Choroid plexus epithelial cell (primary cell): Measurements from ENCODE around the gene CFAP92.

Source experiments
- DNase-seq: peaks from one replicate; pipeline ENCODE4 v3.0.0-alpha.2; 2010; ENCODE audit warnings: low read depth
- H3K4me3 ChIP-seq: 2 replicates; pipeline ENCODE4 v1.5.1; 2011; ENCODE audit warnings: low read depth, mild to moderate bottlenecking, control low read depth, low read length, moderate library complexity
- CTCF ChIP-seq: conservative IDR thresholded peaks from 2 replicates; pipeline ENCODE4 v1.5.1; 2011; ENCODE audit warnings: low read depth, mild to moderate bottlenecking, control low read depth, inconsistent platforms, low read length, moderate library complexity

The CFAP92 gene

DNA sequence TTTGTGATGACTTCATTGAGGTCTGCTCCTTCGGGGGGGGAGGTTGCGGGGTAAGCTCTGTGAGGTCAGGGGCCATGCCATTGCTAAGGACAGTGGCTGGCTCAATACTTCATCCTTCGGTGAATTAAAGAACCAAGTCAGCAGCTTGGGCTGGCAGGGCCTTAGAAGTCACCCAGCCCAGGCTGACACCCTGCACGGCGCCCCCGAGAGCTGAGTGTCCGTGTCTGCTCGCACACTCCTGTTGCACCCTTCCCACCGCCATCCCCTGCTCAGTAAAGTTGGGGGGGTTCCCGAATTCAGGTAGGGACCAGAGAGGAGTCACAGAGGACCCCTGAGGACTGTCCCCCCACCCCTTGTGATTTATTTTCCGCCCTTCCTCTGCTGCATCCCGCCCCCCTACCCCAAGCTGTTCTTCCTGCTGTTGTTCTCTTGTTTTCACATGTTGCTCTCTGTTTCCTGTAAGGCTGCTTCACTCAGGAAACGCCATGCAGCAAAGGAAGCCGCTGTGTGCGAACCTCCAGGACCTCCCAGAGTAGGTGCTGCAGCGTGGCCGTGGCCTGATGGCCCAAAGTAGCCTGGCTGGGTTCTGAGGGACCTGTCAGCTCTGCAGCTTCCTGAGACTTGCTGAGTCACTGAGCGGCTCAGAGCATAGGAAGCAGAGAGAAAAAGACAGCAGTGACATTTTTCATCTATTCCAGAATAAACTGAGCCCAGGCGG, 21.7 kb upstream of the CFAP92 start:
- H3K4me3 ChIP-seq = no peak overlapping the region
- peak; percentile 20 for DNase-seq
- TF ChIP-seq CTCF = no peak

- DNase-seq = no peak
- no peak for TF ChIP-seq CTCF
- H3K4me3 ChIP-seq = no peak overlapping the region
These were observed 21.0 kb upstream of the CFAP92 start for GRCh38 chr3:129014793-129015345.

DNA sequence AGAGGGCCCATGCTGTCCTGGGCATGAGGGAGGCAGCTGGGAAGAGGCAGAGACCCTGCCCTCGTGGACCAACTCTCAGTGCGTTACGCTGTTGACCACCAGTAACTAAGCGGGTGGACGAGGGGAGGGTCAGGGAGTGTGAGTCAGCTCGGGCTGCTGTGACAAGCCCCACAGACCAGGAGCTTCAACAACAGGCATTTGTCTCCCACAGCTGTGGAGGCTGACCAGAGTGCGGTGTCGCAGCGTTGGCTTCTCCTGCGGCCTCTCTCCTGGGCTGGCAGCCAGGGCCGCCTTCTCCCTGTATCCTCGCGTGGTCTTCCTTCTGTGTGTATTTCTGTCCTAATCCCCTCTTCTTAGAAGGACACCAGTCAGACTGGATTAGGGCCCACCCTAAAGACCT, 20.3 kb upstream of the CFAP92 start:
- DNase-seq = no peak
- no peak for TF ChIP-seq CTCF
- H3K4me3 ChIP-seq = no peak overlapping the region

DNA sequence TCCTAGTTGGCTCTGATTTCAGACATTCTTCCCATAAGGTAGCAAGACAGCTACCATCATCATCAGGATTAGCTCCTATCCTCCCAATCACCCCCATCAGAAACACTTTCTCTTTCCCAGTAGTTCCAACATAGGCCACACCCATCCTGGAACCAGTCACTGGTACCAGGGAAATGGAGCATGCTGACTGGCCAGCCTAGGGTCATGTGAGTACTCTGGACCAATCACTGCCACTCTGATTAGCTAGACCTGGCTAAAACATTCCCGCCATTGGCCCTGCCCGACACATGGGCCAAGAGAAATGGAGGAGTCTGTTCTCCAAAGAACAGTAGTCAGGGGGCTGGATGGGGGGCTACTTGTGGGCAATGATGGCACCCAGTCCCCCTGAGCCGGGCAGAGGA, 19.6 kb upstream of the CFAP92 start:
- no peak for DNase-seq
- no peak overlapping the region for H3K4me3 ChIP-seq
- no peak for TF ChIP-seq CTCF

DNA sequence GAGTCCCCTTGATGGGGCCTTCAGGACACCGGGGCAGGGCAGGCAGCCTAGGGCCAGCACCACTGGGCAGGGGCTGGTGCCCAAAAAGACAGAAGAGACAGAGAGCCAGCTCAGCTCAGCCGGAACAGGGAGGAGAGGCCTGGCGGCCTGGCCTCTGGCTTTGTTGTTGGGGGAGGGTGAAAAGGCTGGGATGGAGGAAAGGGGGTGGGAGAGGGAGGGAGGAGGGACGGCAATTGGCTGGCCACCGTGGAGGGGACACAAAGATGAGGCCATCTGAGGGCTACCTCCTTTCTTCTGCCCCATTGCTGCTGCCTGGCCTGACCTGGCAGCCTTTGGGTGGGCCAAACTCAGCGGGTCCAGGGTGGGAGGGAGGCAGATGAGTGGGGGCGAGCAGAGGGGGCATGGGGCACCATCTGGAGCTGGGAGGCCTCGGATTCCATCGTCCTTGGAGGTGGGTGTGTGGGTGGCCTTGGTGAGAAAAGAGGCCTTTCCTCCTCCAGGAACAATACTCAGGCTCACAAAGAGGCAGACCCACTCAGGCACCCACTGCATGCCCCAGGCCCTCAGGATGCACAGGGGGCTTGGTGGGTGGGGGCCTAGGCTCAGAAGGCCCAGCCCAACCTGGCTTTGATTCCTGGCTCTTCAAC, 16.6 kb upstream of the CFAP92 start:
- H3K4me3 ChIP-seq = no peak overlapping the region
- TF ChIP-seq CTCF = no peak
- DNase-seq = no peak

DNA sequence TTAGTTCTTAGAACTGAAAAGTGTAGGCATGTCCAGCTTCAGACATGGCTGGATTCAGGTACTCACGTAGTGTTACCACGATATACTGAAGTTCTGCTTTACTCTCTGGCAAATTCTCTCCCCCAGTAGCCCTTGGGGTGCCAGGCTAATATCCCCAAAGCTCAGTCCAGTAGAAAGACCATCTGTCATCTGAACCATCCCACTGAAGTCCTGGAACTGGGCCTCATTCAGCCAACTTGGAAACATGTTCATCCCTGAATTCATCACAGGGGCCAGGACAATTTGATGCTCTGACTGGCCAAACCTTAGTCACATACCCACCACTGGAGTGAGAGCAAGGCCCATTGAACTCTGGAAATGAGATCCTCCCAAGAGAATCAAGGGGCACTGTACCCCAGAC, 15.4 kb upstream of the CFAP92 start:
- no peak for DNase-seq
- no peak overlapping the region for H3K4me3 ChIP-seq
- no peak for TF ChIP-seq CTCF
